Lung microvascular endothelial cell (primary cell): ENCODE results near the gene CHST9. TPM values are rescaled to one million over a fixed set of nuclear protein-coding genes. Genes with fewer than 3 reads are reported as not detected.
"Not testable (repeated sequence)": the region's sequence is repeated elsewhere in the genome, so short reads cannot be mapped to it uniquely, and the experiment has no call there.

Source experiments
- DNase-seq, 2 donors: peaks; one replicate each; pipeline versions ENCODE4 v3.0.0 to v3.0.0-alpha.2; 2010; ENCODE audit warnings: low read depth in 2 of 2
- total RNA-seq: library from RNA; depleted of rRNA; stranded (reverse); fragments of >200 nt; gene quantifications from 2 replicates; pipeline ENCODE4 v1.2.1, GENCODE V29; 2014

Gene CHST9
- total RNA-seq, 1 donor from 2014 or later: not detected

DNA sequence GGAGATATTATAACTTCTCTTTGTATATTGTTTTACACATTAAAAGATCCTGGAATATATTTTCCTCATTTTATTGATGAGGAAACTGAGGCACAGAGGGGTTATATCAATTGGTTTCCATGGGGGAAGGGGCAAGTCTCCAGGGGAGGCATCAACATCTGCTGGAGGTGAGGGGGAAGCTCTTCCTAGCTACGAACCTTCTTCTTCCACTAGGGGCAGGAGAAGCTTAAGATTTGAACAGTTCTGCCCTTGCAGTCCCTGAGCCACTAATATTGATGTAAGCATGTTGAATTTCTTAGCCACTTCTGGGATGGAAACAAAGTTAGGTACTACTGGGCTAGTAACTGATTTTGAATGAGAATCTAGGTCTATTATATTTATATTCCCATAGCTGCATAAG lies 179.5 kb downstream of the CHST9 start:
- no peak for DNase-seq

DNA sequence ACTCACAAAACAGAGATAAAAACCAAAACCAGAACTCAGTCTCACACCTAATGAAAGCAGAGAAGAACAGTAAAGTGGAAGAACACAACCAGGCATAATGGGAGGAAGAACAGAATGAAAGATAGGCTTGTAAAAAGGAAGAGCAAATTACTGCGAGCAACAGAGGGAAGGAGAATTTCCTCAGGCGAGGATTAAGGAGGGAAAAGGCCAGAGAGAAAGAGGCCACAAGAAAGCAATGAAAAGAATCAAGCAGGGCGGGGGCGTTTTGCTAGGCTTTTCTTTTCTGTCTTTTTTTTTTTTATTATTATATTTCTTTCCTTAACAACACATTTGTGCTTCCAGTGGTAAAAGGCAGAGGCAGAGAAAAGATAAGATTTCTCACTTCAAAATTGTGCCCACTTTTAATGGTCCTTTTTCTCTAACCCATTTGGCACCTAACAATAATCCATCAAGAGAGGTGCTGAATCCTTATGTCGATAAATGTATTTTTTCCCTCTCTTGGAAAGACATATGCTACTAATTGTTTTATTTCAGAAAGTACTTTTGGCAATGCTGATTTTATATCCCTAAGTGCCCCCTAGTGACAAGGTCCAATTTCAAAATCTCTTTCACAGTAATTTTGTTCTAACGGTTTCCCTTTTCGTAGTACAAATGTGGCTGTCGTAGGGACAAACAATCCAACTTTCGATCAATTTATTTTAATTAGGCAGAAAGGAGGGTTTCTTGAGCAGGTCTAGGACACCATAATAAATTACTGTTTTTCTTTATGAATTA lies 180.9 kb downstream of the CHST9 start:
- peak in 1 of 2 donors; percentile 3 for DNase-seq

- DNase-seq: no peak
Measured at GRCh38 chr18:26999797-27000196, 185.3 kb downstream of the CHST9 start.

DNA sequence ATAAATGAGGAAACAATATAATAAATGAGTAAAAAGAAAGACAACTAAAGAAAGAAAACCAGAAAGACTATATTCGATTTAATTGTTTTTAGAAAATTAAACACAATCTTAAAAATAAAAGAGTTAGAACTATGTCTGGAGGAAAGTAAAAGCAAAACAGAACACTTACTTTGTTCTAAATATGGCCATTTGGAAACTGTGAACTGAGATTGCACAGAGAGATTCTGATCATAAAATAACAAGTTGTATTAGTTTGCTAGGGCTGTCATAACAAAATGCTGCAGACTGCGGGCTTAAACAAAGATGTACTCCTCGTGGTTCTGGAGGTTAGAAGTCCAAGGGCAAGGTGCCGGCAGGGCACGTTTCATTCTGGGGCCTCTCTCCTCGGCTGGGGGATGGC lies 191.5 kb downstream of the CHST9 start:
- DNase-seq: no peak

GRCh38 chr18:26992926-26993325 lies 192.2 kb downstream of the CHST9 start:
- no peak for DNase-seq

- DNase-seq: no peak
Measured at GRCh38 chr18:26989842-26990241, 195.3 kb downstream of the CHST9 start.

DNA sequence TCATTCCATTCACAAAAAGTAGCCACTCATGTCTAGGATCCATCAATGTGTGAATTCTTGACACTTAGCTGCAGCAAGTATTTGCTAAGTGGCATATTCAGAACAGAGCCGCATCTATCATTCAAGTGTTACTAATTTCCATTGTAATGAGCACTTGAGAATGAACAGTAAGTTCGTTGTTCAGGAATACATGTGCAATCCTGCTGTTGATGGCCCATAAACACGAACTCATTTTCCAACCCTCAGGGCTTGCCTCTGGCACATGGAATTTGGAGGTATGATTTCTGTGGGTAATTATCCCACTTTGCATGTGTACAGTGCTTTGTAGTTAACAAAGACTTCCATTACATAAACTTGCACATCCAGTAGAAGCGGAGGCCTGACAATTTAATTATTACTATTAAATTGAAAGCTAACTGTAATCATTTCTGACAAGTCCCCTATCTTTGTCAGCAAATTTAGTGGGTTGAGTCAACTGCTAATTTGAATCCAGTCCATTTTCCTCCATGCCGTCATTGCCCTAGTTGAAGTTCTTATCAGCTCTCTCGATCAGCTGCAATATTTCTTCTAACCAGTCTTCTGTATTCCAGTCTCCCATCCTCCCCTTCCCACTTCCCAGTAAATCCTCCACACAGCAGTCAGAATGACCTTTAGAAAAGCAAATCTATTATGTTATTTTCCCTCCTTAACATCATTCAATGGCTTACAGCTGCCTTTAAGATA lies 203.6 kb downstream of the CHST9 start:
- no peak for DNase-seq

- DNase-seq: no peak
Measured at GRCh38 chr18:26978812-26979341, 206.2 kb downstream of the CHST9 start.

DNA sequence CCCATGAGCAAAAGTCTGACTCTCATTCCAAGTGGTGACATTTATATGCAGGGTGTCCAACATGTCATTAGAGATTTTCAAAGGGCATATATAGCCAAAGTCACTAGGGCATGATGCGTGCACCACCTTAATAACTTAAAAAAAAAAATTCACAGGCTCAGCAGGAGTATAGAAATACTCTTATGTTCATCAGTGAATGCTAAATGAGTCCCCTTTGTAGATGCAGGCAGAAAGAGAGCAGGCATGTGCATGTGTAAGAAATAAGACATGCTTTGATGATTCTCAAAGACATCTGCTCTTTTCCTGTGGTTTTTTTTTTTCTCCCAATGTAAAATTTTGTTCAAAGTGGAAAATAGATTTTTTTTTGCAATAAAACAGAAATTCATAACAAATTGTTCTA lies 207.3 kb downstream of the CHST9 start:
- no peak for DNase-seq

GRCh38 chr18:26976206-26976605 lies 208.9 kb downstream of the CHST9 start:
- DNase-seq: no peak

DNA sequence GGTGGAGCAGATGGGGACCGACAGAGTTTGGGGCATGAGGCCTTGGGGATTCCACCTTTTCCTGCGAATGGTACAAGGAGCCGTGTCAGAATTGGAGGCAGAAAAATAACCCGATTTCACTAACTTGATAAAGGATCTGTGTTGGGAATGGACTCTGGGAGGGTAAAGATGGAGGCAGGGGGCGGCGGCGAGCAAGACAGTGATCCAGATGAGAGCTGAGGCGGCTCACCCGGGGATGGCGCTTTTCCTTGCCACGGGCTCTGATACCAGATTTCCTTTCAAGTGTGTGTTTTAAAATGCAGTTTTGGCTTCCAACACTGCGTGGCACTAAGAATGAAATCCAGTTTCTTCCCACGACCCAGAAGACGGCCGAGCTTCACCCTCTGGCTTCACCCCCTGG lies 212.6 kb downstream of the CHST9 start:
- DNase-seq: not testable (repeated sequence)

- no peak for DNase-seq
Measured at GRCh38 chr18:26971409-26971808, 213.7 kb downstream of the CHST9 start.

DNA sequence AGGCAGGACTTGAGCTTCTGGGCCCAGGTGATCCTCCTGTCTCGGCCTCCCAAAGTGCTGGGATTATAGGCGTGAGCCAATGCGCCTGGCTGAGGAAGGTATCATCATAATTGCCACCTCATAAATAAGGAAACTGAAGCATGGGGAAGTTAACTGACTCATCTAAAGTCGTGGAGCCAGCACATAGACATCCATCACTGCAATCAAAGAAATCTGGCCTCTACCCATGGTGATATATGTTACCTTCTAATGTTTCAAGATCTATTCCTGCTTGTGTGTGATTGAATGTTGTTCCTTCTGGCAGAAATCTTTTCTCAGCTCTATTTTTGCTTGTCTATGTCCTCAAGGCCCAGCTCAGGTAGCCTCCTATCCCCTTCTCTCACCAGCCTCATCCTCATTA lies 214.5 kb downstream of the CHST9 start:
- DNase-seq: no peak

DNA sequence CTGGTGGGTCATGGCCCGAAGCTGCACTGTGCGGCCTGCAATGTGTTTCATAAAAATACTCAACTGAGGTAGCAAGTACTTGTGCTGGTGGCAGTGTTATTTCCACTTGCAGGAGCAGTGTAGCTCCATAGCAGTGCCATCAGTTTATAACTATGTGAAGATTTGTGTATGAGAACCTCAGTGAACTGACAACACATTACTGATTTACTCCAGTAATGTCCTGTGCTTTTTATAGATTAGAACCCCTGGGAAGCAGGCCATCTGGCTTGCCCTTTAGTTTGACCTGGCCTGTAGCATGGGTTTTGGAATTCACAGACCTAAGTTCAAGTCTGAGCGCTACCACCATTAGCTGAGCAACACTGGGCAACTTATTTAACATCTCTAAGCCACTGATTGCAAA lies 219.9 kb downstream of the CHST9 start:
- DNase-seq: no peak

DNA sequence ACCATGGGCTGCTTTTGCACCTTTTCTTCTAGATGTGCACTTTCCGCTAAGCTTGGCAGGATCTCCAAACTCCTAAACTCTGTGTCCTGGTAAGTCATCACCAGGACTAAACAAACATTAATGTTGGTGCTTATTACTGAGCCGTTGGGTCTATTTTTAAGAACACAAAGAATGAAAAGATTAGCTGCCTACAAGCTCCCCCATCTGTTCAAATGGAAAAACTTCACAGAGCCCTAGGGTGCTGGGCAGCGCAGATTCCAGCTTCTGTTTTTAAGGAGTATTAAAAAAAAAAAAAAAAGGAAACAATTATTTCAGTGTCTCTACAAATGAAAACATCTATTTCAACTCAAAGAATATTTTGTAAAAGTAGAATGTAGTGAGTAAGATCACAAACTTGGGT lies 221.8 kb downstream of the CHST9 start:
- DNase-seq: no peak

DNA sequence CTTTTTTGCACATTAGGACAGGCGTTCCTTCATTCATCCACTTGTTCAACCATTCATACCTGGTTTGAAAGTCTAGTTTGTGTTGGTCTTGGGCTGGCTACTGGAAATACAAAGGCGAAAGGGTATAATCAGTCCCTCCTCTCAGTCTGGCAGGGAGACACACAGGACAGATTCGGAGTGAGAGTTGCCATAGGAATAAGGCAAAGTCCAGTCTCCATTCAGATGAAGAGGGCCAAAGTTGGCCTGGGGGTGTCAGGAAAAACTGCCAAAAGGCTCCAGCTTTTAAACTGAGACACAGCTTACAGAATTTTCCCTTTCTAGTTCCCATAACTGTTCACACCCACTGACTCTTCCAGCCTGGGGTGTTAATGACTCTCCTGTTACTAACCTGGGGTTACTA lies 223.3 kb downstream of the CHST9 start:
- DNase-seq: no peak

DNA sequence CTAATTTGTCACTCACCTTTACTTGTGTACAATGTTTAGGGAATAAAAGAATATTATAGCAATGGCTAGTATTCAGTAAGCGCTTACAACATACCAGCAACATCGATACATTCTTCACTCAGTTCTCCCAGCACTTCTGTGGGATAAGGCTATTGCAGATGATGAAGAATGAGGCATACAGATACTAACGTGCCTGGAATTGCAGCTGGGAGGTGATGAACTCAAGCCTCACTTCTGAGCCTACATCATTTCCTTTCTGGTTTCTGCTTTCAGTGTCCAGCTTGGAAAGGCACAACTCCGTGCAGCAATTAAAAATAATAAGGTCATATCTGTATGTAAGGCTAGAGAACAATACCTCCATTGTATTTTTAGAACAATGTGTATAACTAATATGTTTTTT lies 224.2 kb downstream of the CHST9 start:
- DNase-seq: no peak

- peak in 1 of 2 donors; percentile 1 for DNase-seq
Measured at GRCh38 chr18:26956863-26957262, 228.2 kb downstream of the CHST9 start.

DNA sequence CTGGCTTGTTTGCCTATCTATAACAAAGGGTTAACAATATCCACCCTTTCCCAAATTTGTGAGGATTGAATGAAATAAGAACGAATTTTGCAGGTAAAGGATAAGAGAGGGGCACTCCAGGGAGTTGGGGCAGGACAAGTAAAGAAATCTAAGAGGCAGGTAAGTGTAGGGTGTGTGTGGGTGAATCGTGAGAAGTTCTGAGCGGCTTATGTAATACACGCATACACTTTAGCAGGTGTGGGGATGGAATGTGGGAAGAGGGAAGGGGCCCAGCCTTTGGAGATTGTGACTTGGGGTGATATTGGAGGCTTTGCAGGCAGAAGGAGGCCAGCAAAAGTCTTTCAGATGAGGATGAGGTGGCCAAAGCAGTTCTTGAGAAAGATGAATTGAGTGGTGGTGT lies 236.4 kb downstream of the CHST9 start:
- DNase-seq: no peak

DNA sequence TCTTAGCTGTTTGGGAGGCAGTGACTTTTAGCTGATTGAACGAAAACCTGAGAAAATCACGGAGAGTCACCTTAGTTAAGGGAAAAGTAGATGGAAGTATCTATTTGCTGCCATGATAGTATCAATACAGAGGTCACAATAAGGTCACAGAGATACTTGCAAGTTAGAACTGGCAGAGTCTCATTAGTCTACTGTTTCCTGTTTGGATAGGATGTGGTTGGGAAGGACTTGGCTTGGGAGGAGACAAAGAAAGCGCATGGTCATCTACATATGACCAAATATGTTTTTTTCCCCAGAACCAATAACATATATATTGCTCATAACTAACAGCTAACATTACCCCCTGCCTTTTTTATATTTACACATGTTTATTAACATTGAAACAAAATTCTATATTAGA lies 241.2 kb downstream of the CHST9 start:
- DNase-seq: no peak

- no peak for DNase-seq
Measured at GRCh38 chr18:26941584-26941983, 243.5 kb downstream of the CHST9 start.

DNA sequence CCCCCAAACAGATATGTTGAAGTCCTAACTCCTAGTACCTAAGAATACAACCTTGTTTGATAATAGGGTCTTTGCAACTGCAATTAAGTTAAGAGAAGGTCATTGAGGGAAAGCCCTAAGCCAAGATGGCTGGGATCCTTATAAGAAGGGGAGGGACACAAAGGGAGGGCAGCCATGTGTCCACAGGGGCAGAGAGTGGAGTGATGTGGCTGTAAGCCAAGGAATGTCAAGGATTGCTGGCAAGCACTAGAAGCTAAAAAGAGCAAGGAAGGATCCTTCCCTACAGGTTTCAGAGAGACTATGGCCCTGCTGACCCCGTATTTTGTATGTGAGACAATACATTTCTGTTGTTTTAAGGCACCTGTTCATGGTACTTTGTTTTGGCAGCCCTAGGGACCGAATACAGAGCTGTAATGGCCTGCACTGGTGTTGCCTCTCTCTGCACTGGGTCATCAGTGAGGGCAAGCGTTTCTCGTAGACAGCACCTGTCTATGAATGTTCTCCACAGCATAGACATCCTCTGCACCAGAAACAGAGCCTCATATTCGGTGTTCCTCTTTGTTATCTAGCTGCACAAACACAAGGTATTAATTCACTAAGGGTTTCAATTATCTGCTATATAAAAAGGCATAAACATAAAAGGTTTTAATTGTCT lies 244.2 kb downstream of the CHST9 start:
- DNase-seq: no peak
